ENCODE data around the gene TRIM66. TPM values are rescaled to one million over a fixed set of nuclear protein-coding genes. Genes with fewer than 3 reads are reported as not detected.

TRIM66 gene
- total and polyA plus RNA-seq, 9 of the 15 experiments (the other 6 are each of a cell fraction or from before 2014, with no cell fraction given): 1.1 to 7.3 (median 4.9) TPM

DNA sequence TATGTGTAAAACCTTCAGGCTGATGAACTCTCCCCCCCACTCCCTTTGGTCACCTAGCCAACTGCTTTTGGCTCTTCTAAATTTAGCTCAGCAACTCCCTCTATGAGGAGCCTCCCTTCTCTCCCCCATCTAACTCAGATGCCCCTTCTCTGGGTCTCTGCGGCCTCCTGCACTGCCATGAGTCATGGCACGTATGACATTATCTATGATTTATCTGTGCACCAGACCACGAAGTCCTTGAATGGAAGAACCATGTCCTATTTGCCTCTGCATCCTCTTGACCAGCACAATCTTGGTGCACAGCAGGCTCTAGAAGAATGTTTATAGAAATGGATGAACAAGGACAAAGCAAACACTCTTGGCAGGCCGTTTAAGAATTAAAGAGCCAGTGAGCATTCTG is 46.1 kb upstream of the TRIM66 start:
- WGBS (ENCODE audit: insufficient coverage, low coverage, missing lambda C conversion rate): 0% methylated on average over 4 of the region's 4 CpGs
- Histone ChIP-seq H3K27me3 (ENCODE audit: control insufficient read depth in 2 of 2, insufficient read depth in 2 of 2, low read length in 2 of 2) (peaks cover 12 to 33% of the 10 kb centered on the region in 2 experiments; a peak in 4 of 5 replicates), H3K9me3 (replicated peaks; ENCODE audit: control insufficient read depth, insufficient read depth, low read depth, low read length) (no peaks in the 10 kb centered on the region), H3K4me2 (ENCODE audit: insufficient read depth, low read length) (no peak overlapping the region), H3K9me1 (ENCODE audit: control insufficient read depth, insufficient read depth, low read length) (no peaks in the 10 kb centered on the region), H3K79me2 (ENCODE audit: control insufficient read depth, insufficient read depth, low read length) (no peaks in the 10 kb centered on the region), H3K27ac (ENCODE audit: extremely low read depth, low read depth, low read length) (no peak overlapping the region), H3K36me3 (ENCODE audit: control insufficient read depth, insufficient read depth, low read length) (no peaks in the 10 kb centered on the region), H4K20me1 (replicated peaks; ENCODE audit: control insufficient read depth, insufficient read depth, low read length) (no peaks in the 10 kb centered on the region), H3K4me1 (replicated peaks in 1 of 2; ENCODE audit: control insufficient read depth in 2 of 2, insufficient read depth in 2 of 2, low read length in 2 of 2) (peaks cover 3 to 10% of the 10 kb centered on the region in 2 experiments; a peak in 4 of 5 replicates), H3K9ac (ENCODE audit: insufficient read depth in 1 of 2, low read depth in 2 of 2, low read length in 2 of 2) (no peak overlapping the region), H2AFZ (ENCODE audit: low read depth, low read length) (no peak overlapping the region), H3K4me3 (no peak overlapping the region)
- POLR2A ChIA-PET: interaction anchor here (1.1 kb wide), 1 partner anchor 9 kb away, joined by 5 read pairs; no protein-coding TSS in a partner anchor
- in situ Hi-C loops (cut with MboI): no loop called here
- ATAC-seq: peak; percentile 20; the same call in 2 of the 3 replicates
- no peak for FAIRE-seq
- intact Hi-C loops (cut with micrococcal nuclease): no loop called here
- CTCF ChIA-PET (ENCODE audit: low intra/inter-chr PET ratio): no interaction called here
- peak in 2 of 4 experiments; percentile 37 to 44 for DNase-seq (ENCODE audit: extremely low read depth in 1 of 4, low spot score in 3 of 4)
- BruUV-seq (replicated peaks): no TSS peak
- TF ChIP-seq, protein P1, sequence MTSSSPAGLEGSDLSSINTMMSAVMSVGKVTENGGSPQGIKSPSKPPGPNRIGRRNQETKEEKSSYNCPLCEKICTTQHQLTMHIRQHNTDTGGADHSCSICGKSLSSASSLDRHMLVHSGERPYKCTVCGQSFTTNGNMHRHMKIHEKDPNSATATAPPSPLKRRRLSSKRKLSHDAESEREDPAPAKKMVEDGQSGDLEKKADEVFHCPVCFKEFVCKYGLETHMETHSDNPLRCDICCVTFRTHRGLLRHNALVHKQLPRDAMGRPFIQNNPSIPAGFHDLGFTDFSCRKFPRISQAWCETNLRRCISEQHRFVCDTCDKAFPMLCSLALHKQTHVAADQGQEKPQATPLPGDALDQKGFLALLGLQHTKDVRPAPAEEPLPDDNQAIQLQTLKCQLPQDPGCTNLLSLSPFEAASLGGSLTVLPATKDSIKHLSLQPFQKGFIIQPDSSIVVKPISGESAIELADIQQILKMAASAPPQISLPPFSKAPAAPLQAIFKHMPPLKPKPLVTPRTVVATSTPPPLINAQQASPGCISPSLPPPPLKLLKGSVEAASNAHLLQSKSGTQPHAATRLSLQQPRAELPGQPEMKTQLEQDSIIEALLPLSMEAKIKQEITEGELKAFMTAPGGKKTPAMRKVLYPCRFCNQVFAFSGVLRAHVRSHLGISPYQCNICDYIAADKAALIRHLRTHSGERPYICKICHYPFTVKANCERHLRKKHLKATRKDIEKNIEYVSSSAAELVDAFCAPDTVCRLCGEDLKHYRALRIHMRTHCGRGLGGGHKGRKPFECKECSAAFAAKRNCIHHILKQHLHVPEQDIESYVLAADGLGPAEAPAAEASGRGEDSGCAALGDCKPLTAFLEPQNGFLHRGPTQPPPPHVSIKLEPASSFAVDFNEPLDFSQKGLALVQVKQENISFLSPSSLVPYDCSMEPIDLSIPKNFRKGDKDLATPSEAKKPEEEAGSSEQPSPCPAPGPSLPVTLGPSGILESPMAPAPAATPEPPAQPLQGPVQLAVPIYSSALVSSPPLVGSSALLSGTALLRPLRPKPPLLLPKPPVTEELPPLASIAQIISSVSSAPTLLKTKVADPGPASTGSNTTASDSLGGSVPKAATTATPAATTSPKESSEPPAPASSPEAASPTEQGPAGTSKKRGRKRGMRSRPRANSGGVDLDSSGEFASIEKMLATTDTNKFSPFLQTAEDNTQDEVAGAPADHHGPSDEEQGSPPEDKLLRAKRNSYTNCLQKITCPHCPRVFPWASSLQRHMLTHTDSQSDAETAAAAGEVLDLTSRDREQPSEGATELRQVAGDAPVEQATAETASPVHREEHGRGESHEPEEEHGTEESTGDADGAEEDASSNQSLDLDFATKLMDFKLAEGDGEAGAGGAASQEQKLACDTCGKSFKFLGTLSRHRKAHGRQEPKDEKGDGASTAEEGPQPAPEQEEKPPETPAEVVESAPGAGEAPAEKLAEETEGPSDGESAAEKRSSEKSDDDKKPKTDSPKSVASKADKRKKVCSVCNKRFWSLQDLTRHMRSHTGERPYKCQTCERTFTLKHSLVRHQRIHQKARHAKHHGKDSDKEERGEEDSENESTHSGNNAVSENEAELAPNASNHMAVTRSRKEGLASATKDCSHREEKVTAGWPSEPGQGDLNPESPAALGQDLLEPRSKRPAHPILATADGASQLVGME (CRISPR knock-in tag; IDR thresholded peaks at IDR 0.05): 0 out of 2 replicates have a peak, but pooled peaks have one; percentile 53
- TF ChIP-seq JUND (IDR thresholded peaks at IDR 0.05; ENCODE audit: borderline replicate concordance, low read depth, low read length) (peak; percentile 63; the same call in 1 of the 2 replicates), JUND (tag; IDR thresholded peaks at IDR 0.05; ENCODE audit: borderline replicate concordance, low read depth, low read length) (peak; percentile 56; the same call in 1 of the 3 replicates), MEIS2 (IDR thresholded peaks at IDR 0.05; ENCODE audit: partially characterized antibody) (peak; percentile 90), ZSCAN29 (IDR thresholded peaks at IDR 0.05) (no peak), XRCC5 (IDR thresholded peaks at IDR 0.05; ENCODE audit: low read depth, low read length) (no peak), POLR2H (tag; IDR thresholded peaks at IDR 0.05; ENCODE audit: low read depth) (no peak), DNMT1 (IDR thresholded peaks at IDR 0.05) (no peak), JUN (IDR thresholded peaks at IDR 0.05; ENCODE audit: borderline replicate concordance, low read depth, low read length) (0 out of 2 replicates have a peak, but pooled peaks have one; percentile 31), JUN (CRISPR knock-in tag; IDR thresholded peaks at IDR 0.05; ENCODE audit: borderline replicate concordance) (no peak), WHSC1 (IDR thresholded peaks at IDR 0.05; ENCODE audit: low read length) (no peak), ELF1 (tag; IDR thresholded peaks at IDR 0.05) (no peak), CBFA2T3 (IDR thresholded peaks at IDR 0.05) (peak; percentile 43), ARHGAP35 (IDR thresholded peaks at IDR 0.05; ENCODE audit: partially characterized antibody) (no peak)
- TF ChIP-seq, protein P2, sequence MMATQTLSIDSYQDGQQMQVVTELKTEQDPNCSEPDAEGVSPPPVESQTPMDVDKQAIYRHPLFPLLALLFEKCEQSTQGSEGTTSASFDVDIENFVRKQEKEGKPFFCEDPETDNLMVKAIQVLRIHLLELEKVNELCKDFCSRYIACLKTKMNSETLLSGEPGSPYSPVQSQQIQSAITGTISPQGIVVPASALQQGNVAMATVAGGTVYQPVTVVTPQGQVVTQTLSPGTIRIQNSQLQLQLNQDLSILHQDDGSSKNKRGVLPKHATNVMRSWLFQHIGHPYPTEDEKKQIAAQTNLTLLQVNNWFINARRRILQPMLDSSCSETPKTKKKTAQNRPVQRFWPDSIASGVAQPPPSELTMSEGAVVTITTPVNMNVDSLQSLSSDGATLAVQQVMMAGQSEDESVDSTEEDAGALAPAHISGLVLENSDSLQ (IDR thresholded peaks at IDR 0.05): peak; percentile 32; the same call in 1 of the 2 replicates
- TF ChIP-seq, protein P3, sequence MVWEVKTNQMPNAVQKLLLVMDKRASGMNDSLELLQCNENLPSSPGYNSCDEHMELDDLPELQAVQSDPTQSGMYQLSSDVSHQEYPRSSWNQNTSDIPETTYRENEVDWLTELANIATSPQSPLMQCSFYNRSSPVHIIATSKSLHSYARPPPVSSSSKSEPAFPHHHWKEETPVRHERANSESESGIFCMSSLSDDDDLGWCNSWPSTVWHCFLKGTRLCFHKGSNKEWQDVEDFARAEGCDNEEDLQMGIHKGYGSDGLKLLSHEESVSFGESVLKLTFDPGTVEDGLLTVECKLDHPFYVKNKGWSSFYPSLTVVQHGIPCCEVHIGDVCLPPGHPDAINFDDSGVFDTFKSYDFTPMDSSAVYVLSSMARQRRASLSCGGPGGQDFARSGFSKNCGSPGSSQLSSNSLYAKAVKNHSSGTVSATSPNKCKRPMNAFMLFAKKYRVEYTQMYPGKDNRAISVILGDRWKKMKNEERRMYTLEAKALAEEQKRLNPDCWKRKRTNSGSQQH (CRISPR knock-in tag; IDR thresholded peaks at IDR 0.05): no peak

Data from K562 (cell line).